NCI-H1436 treated with DMSO at 0.1 percent for 48 hours (cell line): ENCODE measurements around the gene PEDS1.
"Not testable (repeated sequence)": the region's sequence is repeated elsewhere in the genome, so short reads cannot be mapped to it uniquely, and the experiment has no call there.

Experiments
- DNase-seq: peaks from one replicate; lab custom pipeline; 2025; lab: John Stamatoyannopoulos, UW

Gene PEDS1

DNA sequence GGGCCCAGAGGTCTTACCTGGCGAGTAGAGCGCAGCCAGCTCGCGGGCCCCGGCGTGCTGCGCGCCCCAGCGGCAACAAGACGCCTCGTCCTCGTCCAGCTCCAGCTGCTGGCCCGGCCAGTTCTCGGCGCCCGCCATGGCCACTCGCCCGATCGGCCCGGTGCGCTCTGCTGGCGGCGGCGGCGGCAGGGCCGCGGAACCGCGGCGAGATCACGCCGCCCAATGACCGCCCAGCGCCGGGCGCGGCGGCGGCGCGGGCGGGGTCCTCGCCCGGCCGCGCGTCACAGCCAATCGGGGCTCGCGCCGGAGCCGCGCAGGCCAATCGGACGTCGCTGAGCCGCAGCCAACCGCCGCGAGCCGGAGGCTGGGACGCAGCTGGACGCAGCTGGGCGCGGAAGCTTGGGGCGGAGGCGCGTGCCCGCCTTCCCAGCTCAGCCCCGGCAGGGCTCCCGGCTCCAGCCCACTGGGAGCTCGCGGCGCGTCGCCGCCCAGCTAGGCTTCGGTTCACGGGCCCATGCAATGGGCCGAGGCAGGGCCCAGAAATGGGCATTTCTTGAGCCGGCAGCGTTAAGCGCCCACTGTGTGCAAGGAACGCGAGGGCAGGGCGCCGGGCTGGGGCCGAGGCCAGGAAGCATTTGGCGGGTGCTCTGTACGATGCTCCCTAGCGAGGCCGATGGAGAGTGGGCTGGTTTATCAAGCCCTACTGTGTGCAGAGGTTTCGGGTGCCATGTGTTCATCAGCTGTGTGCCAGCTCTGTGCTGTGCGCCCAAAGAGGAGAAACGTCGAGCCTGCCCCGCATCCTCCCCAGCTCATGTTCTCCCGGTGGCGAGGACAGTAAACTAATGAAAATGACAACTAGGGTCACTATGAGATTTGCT, at the start of gene PEDS1:
Gene PEDS1 (minus strand): TSS at position 224 of the 878 bp plus-strand sequence. CDS start 86 bp downstream, at position 138.
- DNase-seq: peak; percentile 22

DNA sequence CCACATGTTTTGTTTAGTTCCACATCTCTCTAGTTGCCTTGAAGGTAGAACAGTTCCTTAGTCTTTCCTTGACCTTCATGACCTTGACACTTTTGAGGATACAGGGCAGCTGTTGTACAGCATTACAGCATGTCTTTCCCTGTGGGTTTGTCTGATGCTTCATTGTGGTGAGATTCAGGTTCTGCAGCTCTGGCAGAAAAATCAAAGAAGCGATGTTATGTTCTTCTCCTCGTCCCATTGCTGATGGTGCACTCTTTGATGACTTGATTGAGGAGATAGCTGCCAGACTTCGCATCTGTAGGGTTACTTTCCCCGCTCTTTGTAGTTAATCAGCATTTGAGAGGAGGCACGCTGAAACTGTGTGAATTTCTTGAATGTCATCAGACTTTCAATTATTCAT, 49.2 kb upstream of the PEDS1 start:
- no peak for DNase-seq

DNA sequence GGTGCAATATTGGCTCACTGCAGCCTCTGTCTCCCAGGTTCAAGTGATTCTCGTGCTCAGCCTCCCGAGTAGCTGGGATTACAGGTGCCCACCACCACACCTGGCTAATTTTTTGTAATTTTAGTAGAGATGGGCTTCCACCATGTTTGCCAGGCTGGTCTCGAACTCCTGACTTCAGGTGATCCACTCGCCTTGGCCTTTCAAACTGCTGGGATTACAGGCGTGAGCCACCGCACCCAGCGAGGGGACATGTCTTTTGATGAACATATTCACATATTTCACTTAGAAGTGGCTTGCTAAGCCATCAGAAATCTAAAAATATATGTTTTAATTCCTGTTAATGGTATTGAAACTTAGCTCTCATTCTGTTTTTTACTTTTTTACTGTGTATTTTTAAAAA, 48.2 kb upstream of the PEDS1 start:
- not testable (repeated sequence) for DNase-seq

DNA sequence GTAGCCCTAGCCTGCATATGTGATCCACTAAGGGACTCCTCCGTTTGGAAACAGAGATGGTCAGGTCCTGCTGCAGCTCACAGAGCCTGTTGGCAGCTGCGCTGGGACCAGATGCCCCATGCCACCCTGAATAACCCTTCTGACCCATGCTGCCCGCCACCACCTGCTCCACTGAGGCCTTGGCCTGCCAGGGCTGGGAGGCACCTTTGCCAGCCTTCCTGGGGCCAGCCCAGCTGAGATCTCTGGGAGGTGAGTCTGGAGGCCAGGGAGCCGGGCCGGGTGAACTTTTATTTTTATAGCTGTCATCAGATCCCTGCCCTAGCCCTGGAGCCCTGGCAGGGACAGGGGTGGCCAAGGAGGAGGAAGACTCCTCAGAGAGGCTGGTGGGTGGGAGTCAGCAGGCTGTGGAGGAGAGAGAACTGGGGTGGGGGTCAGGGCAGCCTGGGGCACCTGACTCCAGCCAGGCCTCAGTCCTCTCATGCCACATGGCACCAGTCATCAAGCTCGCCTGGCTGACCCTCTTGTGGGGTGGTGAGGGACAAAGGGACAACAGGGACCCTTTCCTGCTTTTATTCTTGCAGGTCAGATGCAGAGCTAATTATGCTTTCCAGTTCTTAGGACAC, 47.1 kb upstream of the PEDS1 start:
- DNase-seq: no peak

- no peak for DNase-seq
Measured at GRCh38 chr20:50199703-50200102, 46.2 kb upstream of the PEDS1 start.

GRCh38 chr20:50198716-50199115, 45.2 kb upstream of the PEDS1 start:
- no peak for DNase-seq

GRCh38 chr20:50198180-50198666, 44.7 kb upstream of the PEDS1 start:
- DNase-seq: no peak

DNA sequence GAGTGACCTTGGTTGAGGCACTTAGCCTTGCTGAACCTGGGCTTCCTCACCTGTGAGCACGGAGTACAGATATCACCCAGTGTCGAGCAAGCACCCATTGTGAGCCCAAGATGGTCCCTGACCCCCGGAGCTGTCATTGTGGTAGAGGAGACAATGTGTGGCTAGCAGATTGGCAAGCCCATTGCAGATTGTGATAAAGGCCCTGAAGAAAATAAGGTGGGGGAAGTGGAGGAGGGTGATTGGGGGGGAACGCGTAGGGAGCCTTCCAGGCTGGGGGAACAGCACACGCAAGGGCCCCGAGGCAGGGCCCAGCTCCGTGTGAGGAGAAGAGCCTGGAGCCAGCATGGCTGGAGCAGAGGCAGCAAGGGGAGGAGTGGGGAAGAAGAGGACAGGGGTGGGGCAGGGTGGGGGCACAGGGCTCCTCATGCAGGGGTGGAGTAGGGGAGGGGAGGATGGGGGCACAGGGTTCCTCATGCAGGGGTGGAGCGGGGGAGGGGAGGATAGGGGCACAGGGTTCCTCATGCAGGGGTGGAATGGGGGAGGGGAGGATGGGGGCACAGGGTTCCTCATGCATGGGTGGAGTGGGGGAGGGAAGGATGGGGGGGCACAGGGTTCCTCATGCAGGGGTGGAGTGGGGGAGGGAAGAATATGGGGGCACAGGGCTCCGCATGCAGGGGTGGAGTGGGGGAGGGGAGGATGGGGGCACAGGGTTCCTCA, 44.1 kb upstream of the PEDS1 start:
- DNase-seq: no peak

DNA sequence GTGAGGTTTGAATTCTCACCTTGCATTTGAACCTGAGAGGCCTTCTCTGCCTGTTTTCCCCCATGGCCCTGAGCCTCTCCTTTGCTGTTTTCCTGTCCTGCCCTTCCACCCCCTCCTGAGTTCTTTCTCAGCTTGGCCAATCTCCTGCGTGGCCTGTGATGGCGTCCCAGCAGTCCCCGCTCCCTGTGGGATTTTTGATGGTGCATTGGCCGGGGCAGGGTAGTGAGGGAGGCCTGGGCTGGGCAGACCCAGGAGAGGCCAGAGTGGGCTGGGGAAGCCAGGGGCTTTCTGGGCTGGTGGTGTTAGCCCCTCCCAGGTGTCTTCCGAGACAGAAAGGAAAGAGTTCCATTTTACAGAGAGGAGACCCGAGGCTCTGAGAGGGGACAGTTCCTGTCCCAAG, 43.4 kb upstream of the PEDS1 start:
- no peak for DNase-seq

- no peak for DNase-seq
Measured at GRCh38 chr20:50196248-50196647, 42.7 kb upstream of the PEDS1 start.

- no peak for DNase-seq
Measured at GRCh38 chr20:50195524-50196120, 42.1 kb upstream of the PEDS1 start.

DNA sequence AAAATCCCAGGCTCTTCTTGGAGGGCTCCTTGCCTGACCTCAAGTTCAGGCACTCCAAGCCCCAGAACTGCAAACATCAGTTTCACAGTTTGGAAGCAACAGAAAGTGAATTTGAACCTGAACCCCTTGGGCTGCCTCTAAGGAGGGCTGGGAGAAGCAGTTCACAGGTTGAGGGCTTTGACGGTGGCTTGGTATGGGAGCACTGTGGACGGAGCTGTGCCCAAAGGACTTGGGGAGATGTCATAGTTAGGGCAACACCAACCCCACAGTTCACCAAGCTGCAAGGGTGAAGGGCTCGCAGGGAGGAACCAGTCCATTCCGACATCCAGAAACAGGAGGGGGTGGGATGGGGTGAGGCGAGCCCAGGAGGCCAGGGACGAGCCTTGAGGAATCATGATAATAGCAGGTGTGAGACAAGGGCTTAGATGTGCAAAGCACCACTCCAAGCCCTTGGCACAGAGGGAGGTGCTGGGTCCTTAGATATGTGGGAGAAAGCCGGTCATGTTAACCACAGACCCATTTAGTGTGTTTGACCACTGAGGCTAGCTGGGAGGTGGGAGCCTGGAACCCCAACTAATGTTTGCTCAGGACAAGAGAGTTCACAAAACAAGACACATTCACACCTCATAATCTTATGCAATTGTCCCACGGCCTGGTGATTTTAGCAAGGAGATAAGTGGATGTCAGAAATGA, 41.5 kb upstream of the PEDS1 start:
- DNase-seq: no peak

GRCh38 chr20:50194422-50194830, 40.9 kb upstream of the PEDS1 start:
- no peak for DNase-seq

DNA sequence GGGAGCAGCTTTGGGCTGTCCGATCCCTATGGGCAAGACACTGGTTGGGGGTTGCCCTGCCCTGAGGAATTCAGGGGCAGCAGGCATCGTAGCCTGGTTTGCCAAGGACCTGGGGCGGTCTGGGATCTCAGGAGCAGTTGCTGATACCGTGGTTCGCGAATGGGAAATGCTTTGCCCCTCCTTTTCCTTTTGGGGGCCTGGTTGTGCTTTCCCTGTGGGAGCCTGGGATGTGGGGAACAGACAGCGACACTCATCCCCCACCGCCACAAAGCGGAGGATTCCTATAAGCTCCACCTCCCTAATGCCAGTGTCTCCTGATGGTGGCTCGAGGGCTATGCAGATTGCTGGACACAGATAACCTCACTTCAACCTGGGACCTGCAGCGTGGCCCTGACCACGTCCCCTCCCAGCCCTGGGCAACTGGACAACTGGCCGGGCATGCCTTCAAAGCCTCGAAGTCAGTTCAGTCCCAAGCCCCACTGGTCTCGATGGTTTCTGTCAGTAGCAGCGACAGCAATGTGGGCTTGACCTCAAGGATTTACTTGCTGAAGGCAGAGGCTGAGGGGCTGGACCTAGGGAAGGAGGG, 40.4 kb upstream of the PEDS1 start:
- DNase-seq: no peak

- no peak for DNase-seq
Measured at GRCh38 chr20:50193199-50193835, 39.8 kb upstream of the PEDS1 start.

GRCh38 chr20:50192364-50193198, 39.1 kb upstream of the PEDS1 start:
- peak; percentile 21 for DNase-seq

- DNase-seq: no peak
Measured at GRCh38 chr20:50191544-50192363, 38.2 kb upstream of the PEDS1 start.

GRCh38 chr20:50191065-50191543, 37.6 kb upstream of the PEDS1 start:
- DNase-seq: no peak
